ENCODE results near the gene CNTFR. TPM values are rescaled to one million over a fixed set of nuclear protein-coding genes. Genes with fewer than 3 reads are reported as not detected.
A peak's percentile ranks its signal among the peaks of the same experiment; 100 is the strongest.

The CNTFR gene
- total and polyA plus RNA-seq, 5 experiments from 2014 or later, result not detected

DNA sequence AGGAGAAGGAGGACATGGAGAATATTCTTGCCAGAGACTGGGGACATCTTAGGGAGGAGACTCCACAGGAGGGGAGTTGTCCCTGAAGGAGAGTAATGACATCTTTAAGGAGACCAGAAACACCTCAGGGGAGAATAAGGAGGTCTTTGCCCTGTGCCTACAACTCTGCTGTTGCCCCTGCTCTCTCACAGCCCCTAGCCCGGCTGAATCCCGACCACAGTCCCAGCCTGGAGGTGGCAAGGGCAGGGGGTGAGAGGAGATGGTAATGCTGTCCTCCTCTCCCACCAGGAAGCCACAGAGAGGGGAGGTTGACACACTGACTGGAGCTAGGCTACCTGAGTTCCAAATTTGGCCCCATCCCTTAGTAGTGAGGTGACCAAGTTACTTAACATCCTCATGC is 36.5 kb downstream of the CNTFR start:
- Mint-ChIP-seq H3K36me3 (no peaks in the 10 kb centered on the region), H3K27ac (no peak overlapping the region), H3K4me1 (peaks cover 0 to 3% (median 0%) of the 10 kb centered on the region in 4 donors), H3K27me3 (peaks cover 13 to 43% (median 27%) of the 10 kb centered on the region in 5 donors), H3K4me3 (no peak overlapping the region), H3K9me3 (no peaks in the 10 kb centered on the region)
- POLR2A ChIA-PET, result no interaction called here
- no peak for DNase-seq
- no peak for ATAC-seq

DNA sequence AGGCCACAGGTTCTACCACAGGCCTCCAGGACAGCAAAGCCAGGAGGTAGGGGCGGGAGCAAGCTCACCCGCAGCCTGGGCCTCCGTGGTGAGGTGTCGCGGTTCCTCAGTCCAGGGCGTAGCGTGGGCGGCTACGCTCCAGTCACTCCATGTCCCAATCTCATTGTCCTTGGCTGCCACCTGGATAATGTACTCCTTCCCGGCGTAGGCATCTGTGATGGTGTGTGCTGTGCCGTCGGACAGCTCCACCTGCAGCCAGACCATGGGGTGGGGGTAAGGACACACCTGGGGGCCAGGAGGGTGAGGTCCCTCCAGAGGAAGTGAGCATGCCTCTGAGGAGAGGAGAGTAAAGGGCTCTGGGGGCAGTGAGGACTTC is 36.9 kb downstream of the CNTFR start:
- POLR2A ChIA-PET, result no interaction called here
- DNase-seq (peak in 1 of 10 donors; percentile 43), ATAC-seq (no peak)
- no peak overlapping the region for H3K4me3 Mint-ChIP-seq
- H3K27ac Mint-ChIP-seq, result no peak overlapping the region
- no peaks in the 10 kb centered on the region for H3K36me3 Mint-ChIP-seq
- H3K4me1 Mint-ChIP-seq, result peaks cover 0 to 3% (median 0%) of the 10 kb centered on the region in 4 donors
- peaks cover 12 to 43% (median 23%) of the 10 kb centered on the region in 5 donors for H3K27me3 Mint-ChIP-seq
- no peaks in the 10 kb centered on the region for H3K9me3 Mint-ChIP-seq

DNA sequence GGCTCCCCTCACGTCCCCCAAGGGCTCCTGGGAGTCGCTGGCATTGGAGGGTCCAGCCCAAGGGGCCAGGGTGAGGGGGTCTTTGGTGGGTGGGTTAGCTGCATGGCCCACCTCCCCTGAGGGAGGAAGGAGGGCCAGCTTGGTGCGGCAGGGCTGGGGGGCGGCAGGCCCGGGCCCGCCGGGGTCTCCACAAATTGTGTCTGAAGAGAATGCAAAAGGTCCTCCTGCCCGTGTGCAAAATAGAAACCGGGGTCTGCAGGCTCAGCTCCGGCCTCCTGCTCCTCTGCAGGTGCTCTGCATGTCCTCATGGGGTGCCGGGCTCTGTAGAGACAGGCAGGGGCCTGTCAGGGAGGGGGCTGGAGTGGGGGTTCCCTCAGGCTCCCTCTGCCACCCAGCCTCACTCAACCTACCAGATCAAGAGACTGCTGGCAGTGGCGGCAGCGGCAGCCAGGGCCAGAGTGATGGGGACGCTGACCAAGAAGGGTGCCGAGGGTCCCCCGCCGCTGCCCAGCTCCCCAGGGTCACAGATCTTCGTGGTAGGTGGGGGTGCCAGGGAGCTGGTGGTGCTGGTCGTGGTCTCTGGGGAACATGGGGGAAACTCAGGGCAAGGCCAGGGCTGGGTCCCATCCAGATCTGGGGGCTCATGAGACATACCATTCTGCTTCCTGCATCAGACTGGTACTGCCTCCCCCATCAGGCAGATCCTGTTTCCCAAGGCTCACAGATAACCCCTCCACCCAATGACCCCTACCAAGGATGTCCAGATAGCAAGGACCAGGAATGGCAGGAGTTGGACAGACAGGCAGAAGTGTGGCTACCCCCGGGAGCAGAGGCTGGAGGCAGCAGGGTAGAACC is 37.5 kb downstream of the CNTFR start:
- Mint-ChIP-seq H3K27me3 (peaks cover 9 to 43% (median 20%) of the 10 kb centered on the region in 5 donors), H3K9me3 (no peaks in the 10 kb centered on the region), H3K4me1 (peaks cover 0 to 3% (median 0%) of the 10 kb centered on the region in 4 donors), H3K36me3 (no peaks in the 10 kb centered on the region), H3K4me3 (no peak overlapping the region), H3K27ac (peak overlapping the region in 1 of 10 donors; percentile 59)
- POLR2A ChIA-PET, result no interaction called here
- peak in 1 of 10 donors; percentile 56 for DNase-seq
- no peak for ATAC-seq

DNA sequence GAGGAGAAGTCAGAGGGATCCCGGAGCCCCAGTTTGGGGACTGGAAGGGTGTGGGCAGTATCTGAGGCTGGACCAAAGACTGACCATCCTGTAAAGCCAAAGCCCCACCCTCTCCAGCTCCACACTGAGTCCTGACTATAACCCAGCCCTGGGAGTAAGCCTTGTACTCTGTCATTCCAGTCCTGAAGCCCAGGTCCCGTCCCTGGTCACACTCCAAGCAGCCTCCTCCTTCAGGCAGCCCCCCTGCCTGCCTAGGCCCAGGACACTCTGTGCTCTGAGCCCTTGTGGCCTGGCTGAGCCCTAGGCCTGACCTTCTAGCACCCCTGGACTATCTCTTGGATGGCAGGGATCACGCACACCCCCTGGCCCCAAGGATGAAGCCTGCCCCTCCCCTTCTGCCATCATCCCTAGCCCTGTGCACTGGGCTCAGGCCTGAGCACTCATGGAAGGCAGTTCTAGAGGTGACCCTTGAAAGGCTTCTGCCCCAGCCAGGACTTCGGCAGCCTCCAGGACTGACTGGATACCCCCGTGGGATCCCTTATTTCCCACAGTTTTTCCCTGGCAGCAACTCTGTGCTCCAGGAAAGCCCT is 38.7 kb downstream of the CNTFR start:
- H3K9me3 Mint-ChIP-seq, result no peaks in the 10 kb centered on the region
- POLR2A ChIA-PET, result no interaction called here
- DNase-seq (peak in 1 of 10 donors; percentile 40), ATAC-seq (no peak)
- no peaks in the 10 kb centered on the region for H3K36me3 Mint-ChIP-seq
- H3K27me3 Mint-ChIP-seq, result peaks cover 6 to 43% (median 22%) of the 10 kb centered on the region in 5 donors
- H3K27ac Mint-ChIP-seq, result no peak overlapping the region
- H3K4me1 Mint-ChIP-seq, result peaks cover 0 to 3% (median 0%) of the 10 kb centered on the region in 4 donors
- no peak overlapping the region for H3K4me3 Mint-ChIP-seq

DNA sequence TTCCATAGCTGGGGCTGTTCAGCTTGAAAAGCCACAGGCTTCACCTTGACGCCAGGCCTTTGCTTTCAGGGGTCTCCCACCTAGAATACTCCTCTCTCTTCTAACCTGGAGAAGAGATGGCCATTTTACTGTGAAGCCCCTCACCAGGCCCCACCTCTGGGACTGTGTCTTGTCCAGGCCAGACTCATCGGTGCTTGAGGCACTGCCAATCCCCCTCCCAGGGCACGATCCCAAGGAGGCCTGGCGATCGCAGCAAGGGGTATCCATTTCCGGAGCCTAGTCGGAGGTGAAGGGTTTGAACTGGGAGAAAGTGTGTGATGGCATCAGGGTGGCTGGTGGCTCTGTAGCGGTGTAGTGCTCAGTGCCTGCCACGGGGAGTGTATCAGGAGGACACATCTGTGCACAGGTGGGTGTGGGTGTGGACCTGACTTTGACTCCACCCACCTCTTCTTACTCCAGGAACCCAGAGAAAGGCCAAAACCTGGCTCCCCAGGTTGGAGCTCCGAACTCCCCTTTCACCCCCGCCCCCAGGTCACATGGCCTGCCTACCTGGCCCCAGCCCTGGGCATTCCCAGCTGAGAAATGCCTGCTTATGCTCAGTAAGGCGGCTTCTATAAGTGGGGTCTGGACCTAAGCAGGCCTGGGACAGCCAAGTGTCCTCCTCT is 39.4 kb downstream of the CNTFR start:
- Mint-ChIP-seq H3K36me3 (no peaks in the 10 kb centered on the region), H3K27ac (no peak overlapping the region), H3K27me3 (peaks cover 7 to 44% (median 27%) of the 10 kb centered on the region in 5 donors), H3K9me3 (no peaks in the 10 kb centered on the region), H3K4me3 (no peak overlapping the region), H3K4me1 (peaks cover 0 to 3% (median 0%) of the 10 kb centered on the region in 4 donors)
- ATAC-seq (no peak), DNase-seq (peak in 1 of 10 donors; percentile 38)
- POLR2A ChIA-PET, result no interaction called here

DNA sequence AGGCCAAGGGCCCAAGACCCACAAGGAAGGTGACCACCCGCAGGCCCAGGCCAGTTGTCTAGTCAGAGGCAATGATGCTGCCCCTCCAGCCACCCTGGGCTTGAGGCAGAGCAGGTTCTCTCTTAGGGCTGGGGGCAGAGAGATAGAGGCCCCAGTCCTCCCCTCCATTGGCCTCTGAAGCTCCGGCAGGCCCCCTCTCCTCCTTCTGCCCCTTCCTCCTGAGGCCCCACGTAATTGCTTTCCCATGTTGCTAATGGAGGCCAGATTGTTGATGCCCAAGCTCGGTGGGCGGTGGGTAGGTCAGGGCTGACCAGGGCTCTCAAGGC is 40.2 kb downstream of the CNTFR start:
- no peak overlapping the region for H3K27ac Mint-ChIP-seq
- peaks cover 0 to 3% (median 0%) of the 10 kb centered on the region in 4 donors for H3K4me1 Mint-ChIP-seq
- ATAC-seq (no peak), DNase-seq (peak in 1 of 10 donors; percentile 35)
- H3K36me3 Mint-ChIP-seq, result no peaks in the 10 kb centered on the region
- no peaks in the 10 kb centered on the region for H3K9me3 Mint-ChIP-seq
- no peak overlapping the region for H3K4me3 Mint-ChIP-seq
- H3K27me3 Mint-ChIP-seq, result peaks cover 7 to 37% (median 22%) of the 10 kb centered on the region in 5 donors
- POLR2A ChIA-PET, result no interaction called here

DNA sequence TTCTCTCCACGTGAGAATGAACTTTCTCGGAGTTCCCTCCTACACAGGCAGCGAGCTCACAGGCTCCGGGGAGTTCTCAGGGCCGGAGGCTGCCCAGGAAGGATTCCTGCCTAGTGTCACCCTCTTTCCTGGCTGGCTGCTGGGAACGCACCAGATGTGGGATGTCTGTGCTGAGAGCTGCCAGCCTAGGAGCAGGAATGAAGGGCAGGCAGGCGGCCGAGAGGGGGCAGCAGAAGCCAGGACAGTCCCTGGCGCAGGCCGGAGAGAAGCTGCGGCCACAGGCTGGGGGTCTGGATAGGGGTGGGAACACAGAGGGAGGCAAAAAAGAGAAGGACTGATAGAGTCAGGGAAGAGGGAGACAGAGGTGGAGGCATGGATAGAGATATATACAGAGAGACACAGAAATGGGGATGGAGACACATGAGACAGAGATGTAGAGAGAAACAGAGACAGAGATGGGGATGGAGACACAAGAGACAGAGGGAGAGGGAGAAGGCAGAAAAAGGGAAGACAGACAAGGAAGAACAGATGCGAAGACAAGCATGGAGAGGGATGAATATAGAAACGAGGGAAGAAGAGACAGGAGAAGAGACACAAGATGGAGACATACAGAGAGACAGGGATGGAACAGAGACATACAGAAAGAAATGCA is 41.4 kb downstream of the CNTFR start:
- H3K4me1 Mint-ChIP-seq, result peaks cover 0 to 3% (median 0%) of the 10 kb centered on the region in 4 donors
- H3K4me3 Mint-ChIP-seq, result no peak overlapping the region
- DNase-seq (peak in 3 of 10 donors; percentile 13 to 30 (median 22)), ATAC-seq (peak in 1 of 2 donors; percentile 44)
- peaks cover 7 to 34% (median 22%) of the 10 kb centered on the region in 5 donors for H3K27me3 Mint-ChIP-seq
- H3K9me3 Mint-ChIP-seq, result no peaks in the 10 kb centered on the region
- POLR2A ChIA-PET, result no interaction called here
- H3K27ac Mint-ChIP-seq, result peak overlapping the region in 2 of 10 donors; percentile 26 to 36
- H3K36me3 Mint-ChIP-seq, result no peaks in the 10 kb centered on the region

DNA sequence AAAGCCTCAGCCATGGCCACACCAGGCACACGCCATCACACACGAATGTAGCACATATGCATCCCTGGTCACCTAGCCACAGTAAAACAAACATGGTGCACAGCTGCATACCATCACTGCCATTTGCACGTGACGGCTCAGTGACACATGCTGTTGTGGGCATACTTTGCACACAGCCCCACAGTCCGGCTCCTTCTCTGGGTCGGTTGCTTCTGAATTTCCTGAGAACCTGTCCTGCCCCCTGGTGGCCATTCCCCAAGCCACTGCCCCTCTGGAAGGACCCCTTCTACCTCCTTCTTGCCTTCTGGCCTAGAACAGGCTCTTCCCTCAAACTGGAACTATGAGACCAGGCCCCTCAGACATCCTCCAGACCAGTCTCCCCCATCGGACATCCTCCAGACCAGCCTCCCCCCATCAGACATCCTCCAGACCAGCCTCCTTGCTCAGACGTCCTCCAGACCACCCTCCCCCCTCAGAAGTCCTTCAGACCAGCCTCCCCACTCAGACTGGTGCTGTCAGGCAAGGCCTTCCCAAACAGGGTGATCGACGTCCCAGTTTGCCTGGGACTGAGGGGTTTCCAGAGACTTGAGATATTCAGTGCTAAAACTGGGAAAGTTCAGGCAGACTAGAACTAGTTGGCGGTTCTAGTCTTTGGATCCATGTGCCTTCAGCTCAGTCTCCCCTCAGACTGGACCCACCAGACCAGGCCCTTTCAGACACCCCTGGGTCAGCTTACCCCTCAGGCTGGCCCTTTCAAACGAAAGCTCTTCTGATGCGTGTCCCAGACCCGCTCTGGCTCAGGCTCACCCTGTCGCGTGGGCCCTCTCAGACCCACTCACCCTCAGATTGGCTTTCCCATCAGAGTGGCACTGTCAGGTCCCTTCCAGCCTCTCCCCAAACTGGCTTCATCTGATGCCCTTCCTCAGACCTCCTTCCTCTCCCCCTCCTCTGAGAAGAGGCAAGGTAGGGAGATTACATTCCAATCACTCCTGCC is 42.4 kb downstream of the CNTFR start:
- no peaks in the 10 kb centered on the region for H3K9me3 Mint-ChIP-seq
- H3K4me1 Mint-ChIP-seq, result peaks cover 0 to 3% (median 0%) of the 10 kb centered on the region in 4 donors
- peaks cover 7 to 34% (median 22%) of the 10 kb centered on the region in 5 donors for H3K27me3 Mint-ChIP-seq
- no peaks in the 10 kb centered on the region for H3K36me3 Mint-ChIP-seq
- POLR2A ChIA-PET, result no interaction called here
- peak; percentile 39 to 44 for ATAC-seq
- peak overlapping the region in 1 of 10 donors; percentile 12 for H3K4me3 Mint-ChIP-seq
- no peak overlapping the region for H3K27ac Mint-ChIP-seq
- peak in 8 of 10 donors; percentile 7 to 34 (median 21) for DNase-seq

DNA sequence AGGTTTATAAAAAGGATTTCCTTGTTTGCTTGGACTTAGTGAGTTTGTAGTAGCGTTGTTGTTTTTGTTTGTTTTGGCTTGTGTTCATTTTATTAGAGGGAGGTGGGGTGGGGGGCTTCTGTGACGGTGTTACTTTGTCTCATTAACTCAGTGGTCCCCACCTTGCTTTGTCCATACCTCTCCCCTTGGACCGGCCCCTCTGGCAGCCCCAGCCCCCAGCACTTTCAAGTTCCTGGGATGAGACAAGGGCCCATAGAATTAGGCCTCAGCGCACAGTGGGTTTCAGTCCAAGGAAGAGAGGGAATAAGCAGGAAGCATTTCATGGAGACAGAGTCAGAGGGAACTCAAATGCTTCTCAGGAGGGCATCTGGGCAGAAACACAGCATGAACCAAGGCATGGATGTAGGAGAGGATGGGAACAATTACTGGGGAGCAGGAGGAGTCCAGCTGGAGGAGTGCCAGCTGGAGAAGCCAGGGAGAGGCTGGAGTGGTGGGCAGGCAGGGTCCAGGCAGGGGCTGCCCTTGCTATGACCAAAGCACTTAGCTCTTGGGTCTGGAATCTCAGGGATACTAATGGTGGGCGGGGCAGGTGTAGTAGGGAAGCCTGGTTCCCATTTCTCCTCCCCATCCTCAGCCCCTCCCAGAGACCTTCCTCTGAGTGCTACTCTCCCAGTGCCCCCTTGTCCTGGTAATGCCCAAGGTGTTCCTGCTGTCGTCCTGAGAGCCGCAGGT is 43.3 kb downstream of the CNTFR start:
- POLR2A ChIA-PET, result no interaction called here
- H3K27ac Mint-ChIP-seq, result no peak overlapping the region
- DNase-seq (no peak), ATAC-seq (no peak)
- peaks cover 7 to 34% (median 22%) of the 10 kb centered on the region in 5 donors for H3K27me3 Mint-ChIP-seq
- no peak overlapping the region for H3K4me3 Mint-ChIP-seq
- H3K36me3 Mint-ChIP-seq, result no peaks in the 10 kb centered on the region
- no peaks in the 10 kb centered on the region for H3K9me3 Mint-ChIP-seq
- H3K4me1 Mint-ChIP-seq, result peaks cover 0 to 4% (median 0%) of the 10 kb centered on the region in 4 donors

DNA sequence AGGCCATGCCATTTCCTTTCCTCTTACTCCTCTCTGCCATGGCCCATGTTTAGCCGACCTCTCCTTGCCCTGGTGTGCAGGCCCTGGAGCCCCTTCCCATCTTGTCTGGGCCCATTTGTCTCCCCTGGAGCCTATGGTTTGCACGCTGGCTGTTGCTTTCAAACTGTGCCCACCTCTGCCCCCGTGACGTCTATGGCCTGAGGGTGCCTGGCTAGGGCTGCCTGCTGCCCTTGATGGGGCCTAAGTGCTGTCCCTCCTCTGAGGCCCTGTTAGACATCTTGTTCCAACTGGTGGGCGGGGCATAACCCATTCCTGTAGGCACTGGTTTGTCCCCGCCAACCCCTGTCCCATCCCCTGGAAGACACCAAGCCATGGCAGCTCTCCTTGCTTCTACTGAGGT is 44.0 kb downstream of the CNTFR start:
- DNase-seq (no peak), ATAC-seq (no peak)
- no peak overlapping the region for H3K4me3 Mint-ChIP-seq
- peaks cover 0 to 5% (median 0%) of the 10 kb centered on the region in 4 donors for H3K4me1 Mint-ChIP-seq
- H3K27ac Mint-ChIP-seq, result no peak overlapping the region
- peaks cover 7 to 34% (median 22%) of the 10 kb centered on the region in 5 donors for H3K27me3 Mint-ChIP-seq
- POLR2A ChIA-PET, result no interaction called here
- H3K9me3 Mint-ChIP-seq, result no peaks in the 10 kb centered on the region
- H3K36me3 Mint-ChIP-seq, result no peaks in the 10 kb centered on the region

DNA sequence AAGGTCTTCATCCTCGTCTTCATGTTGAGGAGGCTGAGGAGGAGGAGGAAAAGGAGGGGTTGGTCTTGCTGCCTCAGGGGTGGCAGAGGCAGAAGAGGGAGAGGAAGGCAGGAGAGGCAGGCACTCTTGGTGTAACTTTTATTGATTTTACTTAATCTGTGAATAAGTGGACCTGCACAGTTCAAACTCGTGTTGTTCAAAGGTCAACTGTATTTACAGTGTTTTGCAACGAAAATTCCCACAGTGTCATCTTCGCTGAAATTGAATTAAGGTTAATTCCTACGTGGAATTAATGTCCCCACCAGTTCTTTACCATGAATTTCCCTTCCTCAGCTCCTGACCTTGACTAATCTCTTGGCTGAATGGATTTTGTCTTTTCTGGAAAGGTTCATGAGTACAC is 45.5 kb downstream of the CNTFR start:
- POLR2A ChIA-PET, result no interaction called here
- Mint-ChIP-seq H3K27me3 (peaks cover 7 to 34% (median 25%) of the 10 kb centered on the region in 5 donors), H3K27ac (no peak overlapping the region), H3K9me3 (no peaks in the 10 kb centered on the region), H3K4me1 (peaks cover 0 to 5% (median 0%) of the 10 kb centered on the region in 4 donors), H3K36me3 (no peaks in the 10 kb centered on the region), H3K4me3 (no peak overlapping the region)
- no peak for DNase-seq
- ATAC-seq, result no peak

Data from naive thymus-derived CD8-positive, alpha-beta T cell (primary cell).